Measurements from ENCODE around the gene GKN2.
A peak's percentile ranks its signal among the peaks of the same experiment; 100 is the strongest.
"Not testable (repeated sequence)": the region's sequence is repeated elsewhere in the genome, so short reads cannot be mapped to it uniquely, and the experiment has no call there.

GKN2 gene

DNA sequence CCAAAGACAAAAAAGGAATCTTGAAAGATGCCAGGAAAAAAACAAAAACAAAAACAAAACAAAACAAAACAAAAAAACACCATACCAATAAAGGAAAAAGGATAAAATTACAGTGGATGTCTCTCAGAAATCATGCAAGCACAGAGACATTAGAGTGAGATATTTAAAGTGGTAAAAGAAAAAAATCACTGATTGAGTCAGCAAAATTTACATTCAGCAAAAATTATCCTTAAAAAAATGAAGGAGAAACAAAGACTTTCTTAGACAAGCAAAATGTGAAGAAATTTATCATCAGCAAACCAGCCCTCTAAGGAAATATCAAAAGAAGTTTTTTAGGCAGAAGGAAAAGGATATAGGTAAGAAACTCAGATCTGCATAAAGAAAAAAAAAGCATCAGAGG lies 11.6 kb upstream of the GKN2 start:
- no peak for DNase-seq
- intact Hi-C loops (cut with DNase I), result no loop called here

DNA sequence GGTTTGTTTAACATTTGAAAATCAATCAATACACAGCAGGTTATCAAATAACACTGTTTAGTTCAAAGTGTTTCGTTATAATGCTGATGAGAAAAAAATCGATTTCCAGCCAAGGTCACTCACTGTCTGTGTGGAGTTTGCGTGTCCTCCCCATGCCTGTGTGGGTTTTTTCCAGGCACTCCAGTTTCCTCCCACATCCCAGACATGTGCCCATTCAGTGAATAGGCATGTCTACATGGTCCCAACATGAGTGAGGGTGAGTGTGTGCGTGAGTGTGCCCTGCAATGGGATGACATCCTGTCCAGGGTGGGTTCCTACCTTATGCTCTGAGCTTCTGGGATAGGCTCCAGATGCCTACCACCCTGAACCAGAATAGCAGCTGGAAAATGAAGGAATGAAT lies 8.7 kb upstream of the GKN2 start:
- intact Hi-C loops (cut with DNase I), result no loop called here
- no peak for DNase-seq

- DNase-seq, result no peak
- intact Hi-C loops (cut with DNase I), result no loop called here
Observed at GRCh38 chr2:68959001-68959400, 6.3 kb upstream of the GKN2 start.

DNA sequence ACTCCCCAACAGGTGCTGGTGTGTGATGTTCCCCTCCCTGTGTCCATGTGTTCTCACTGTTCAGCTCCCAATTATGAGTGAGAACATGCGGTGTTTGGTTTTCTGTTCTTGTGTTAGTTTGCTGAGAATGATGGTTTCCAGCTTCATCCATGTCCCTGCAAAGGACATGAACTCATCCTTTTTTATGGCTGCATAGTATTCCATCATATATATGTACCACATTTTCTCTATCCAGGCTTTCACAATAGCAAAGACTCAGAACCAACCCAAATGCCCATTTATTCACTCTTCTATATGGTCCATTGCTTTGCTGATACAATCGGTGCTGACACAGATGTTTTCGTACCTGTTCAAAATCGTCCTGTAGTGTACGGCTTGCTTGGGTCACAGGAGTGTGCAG lies 2.7 kb upstream of the GKN2 start:
- intact Hi-C loops (cut with DNase I); DNase-seq: not testable (repeated sequence)

DNA sequence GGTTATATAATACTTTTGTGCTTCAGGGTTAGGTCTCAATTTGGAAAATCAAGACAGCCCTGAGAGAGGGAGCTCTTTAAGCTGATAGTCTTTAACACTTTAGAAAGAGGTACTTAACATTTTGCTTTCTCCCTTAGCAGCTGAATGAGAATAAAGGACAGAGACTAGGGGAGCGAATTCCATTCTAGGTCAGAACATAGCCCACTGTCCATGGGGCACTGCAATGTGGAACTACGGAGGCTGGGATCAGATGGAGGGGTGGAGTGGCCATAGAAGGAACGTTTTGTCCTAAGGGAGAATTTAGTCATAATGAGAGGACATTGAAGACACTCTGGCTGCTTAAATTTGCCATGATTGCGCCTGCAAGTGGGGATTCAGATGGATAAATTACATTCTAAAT lies 794 bp downstream of the GKN2 start:
- DNase-seq, result no peak
- intact Hi-C loops (cut with DNase I), result no loop called here

GRCh38 chr2:68948710-68949109 lies 4.0 kb downstream of the GKN2 start:
- no peak for DNase-seq
- intact Hi-C loops (cut with DNase I), result no loop called here

GRCh38 chr2:68946117-68946516 lies 6.6 kb downstream of the GKN2 start:
- no peak for DNase-seq
- intact Hi-C loops (cut with DNase I), result no loop called here

DNA sequence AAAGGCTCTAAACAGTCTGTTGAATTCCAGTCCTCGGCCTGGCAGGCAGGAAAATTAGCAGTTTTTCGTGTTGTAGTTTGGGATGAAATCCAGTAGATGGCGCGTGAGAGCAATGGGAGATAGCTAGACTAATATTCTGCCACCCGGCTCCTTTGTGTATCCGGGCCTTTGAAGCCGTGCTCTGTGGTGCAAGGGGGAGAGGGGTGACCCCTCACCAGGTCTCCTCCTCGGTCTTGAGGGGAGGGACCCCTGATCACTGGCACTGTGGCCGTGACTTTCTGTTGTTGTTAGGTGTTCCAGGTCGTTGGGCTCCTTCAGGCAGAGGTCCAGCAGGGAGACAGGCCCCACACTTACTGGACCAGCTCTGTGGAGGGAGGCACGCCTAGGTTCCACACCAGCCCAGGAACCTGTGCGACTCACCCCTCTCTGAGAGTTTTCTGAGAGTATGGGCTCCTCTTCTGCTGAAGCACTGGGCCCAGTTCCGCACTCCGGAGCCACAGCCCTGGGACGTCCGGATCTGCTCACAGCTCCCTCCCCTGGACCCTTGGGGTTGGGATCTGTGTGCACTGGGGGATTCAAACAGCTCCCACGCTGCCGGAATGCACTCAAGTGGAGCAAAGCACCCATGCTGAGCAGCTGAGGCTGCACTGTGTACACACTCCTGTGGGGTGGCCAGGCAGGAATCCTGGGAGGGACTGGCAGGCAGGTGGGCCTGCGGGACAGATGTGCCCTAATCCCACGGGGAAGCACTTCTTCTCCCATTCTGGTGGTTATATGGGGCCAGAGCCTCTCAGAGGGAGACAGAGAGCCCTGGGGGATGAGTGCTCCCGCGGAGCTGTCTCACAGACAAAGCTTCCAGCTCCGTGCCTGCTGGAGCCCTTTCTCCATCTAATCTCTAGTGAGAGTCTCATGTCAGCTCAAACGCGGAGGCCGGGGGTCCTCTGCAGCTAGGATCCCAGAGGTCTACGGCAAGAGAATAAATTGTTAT lies 8.8 kb downstream of the GKN2 start:
- intact Hi-C loops (cut with DNase I), result loop anchor here (1.0 kb wide), 1 partner anchor 363 kb away; no protein-coding TSS in a partner anchor
- DNase-seq, result peak in 7 of 10 donors; percentile 8 to 82 (median 52)

DNA sequence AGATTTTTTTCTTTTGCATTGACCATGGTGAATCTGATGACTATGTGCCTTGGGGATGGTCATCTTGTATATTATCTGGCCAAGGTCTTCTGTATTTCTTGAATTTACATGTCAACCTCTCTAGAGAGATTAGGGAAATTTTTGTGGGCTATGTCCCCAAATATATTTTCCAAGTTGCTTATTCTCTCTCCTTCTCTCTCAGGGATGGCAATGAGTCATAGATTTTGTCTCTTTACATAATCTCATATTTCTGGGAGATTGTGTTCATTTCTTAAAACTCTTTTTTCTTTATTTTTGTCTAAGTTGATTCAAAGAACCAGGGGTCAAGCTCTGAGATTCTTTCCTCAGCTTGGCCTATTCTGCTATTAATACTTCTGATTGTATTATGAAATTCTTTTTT lies 9.9 kb downstream of the GKN2 start:
- DNase-seq, result no peak
- intact Hi-C loops (cut with DNase I), result loop anchor here (1.0 kb wide), 1 partner anchor 364 kb away; no protein-coding TSS in a partner anchor

GRCh38 chr2:68940369-68940768 lies 12.3 kb downstream of the GKN2 start:
- intact Hi-C loops (cut with DNase I), result no loop called here
- DNase-seq, result no peak

DNA sequence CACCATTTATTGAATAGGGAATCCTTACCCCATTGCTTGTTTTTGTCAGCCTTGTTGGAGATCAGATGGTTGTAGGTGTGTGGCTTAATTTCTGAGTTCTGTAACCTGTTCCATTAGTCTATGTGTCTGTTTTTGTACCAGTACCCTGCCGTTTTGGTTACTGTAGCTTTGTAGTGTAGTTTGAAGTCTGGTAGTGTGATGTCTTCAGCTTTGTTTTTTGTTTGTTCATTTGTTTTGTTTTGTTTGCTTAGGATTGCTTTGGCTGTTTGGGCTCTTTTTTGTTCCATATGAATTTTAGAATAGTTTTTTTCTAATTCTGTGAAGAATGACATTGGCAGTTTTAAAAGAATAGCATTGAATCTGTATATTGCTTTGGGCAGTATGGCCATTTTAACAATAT lies 12.7 kb downstream of the GKN2 start:
- no peak for DNase-seq
- intact Hi-C loops (cut with DNase I), result no loop called here

DNA sequence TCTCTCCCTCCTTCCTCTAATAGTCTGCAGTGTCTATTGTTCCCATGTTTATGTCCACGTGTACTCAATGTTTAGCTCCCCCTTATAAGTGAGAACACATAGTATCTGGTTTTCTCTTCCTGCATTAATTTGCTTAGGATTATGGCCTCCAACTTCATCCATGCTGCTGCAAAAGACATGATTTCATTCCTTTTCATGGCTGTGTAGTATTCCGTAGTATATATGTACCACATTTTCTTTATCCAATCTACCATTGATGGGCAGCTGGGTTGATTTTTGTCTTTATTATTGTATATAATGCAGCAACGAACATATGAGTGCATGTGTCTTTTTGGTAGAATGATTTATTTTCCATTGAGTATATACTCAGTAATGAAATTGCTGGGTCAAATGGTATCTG lies 13.8 kb downstream of the GKN2 start:
- intact Hi-C loops (cut with DNase I), result no loop called here
- DNase-seq, result no peak

DNA sequence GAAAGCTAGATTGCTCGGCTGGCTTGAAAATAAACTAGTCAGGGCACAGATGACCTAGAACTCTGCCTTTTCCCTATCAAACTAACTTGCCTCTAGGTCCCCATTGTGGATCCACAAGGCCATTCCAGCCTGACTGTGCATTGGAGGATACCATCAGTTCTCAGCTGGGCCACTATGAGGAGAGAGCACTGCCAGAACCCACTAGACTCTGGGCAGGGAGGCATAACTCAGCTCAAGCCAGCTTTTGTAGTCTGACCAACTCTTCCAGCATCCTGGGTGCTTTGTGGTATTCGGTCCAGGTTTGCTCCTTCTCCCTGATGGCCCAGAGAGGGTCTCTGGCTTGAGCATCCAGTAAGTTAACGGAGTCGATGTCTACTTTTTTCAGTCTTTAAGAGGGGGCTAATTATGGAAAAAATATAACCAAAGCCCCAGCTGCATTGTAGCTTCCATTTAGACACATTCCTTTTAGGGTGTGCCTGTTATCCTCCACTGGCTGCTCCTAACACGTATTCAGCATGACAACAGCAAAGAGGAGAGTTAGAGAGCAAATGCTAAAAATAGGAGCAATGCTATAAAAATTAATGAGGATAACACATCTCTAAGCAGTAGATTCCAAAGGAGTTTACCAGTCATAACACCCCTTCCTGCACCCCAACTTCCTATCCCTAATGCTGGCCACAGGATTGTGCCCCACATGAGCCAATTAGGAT lies 15.2 kb downstream of the GKN2 start:
- intact Hi-C loops (cut with DNase I), result no loop called here
- no peak for DNase-seq

GRCh38 chr2:68936889-68937288 lies 15.8 kb downstream of the GKN2 start:
- intact Hi-C loops (cut with DNase I), result no loop called here

GRCh38 chr2:68936427-68936826 lies 16.3 kb downstream of the GKN2 start:
- intact Hi-C loops (cut with DNase I), result no loop called here
- DNase-seq, result no peak

More at GRCh38 chr2:68936889-68937288, 15.8 kb downstream of the GKN2 start:
- no peak for DNase-seq

GRCh38 chr2:68935471-68935870 lies 17.2 kb downstream of the GKN2 start:
- intact Hi-C loops (cut with DNase I), result no loop called here
- no peak for DNase-seq

DNA sequence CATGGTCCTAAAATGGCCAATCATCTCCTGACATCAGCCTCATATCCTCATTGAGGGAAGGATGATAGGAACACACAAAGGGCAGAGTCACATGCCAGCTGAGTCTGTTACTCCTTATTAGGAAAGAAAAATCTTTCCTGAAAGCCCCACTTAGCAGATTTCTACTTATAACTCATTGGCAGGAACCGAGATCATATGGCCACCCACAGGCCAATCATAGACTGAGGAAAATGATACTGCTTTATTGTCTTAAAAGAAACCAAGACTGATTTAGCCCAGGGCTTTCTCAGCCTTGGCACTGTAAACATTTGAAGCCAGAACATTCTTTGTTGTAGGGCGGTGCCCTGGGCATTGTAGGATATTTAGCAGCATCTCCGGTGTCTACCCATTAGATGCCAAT lies 18.7 kb downstream of the GKN2 start:
- no peak for DNase-seq
- intact Hi-C loops (cut with DNase I), result no loop called here

DNA sequence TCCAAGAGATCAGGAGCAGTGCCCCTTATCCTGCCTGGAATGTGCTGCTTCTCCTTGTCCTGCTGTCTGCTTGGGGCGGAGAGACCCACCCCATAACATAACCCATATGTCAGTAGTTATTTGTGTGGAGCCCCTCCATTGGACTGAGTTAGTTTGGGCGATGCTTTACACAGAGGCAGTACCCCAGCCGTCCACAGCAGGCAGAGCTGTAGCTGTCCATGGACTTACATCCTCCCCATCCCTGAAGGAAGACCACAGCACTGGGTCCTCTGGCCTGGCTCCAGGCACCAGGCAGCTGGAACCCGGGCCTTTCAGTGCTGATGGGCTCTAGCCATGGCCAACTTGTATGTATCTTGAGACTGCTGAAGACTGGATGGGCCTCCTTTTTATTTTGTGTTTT lies 20.3 kb downstream of the GKN2 start:
- DNase-seq, result no peak
- intact Hi-C loops (cut with DNase I), result no loop called here

- intact Hi-C loops (cut with DNase I), result no loop called here
- DNase-seq, result no peak
Observed at GRCh38 chr2:68931799-68932198, 20.9 kb downstream of the GKN2 start.

- intact Hi-C loops (cut with DNase I), result no loop called here
- no peak for DNase-seq
Observed at GRCh38 chr2:68931149-68931711, 21.5 kb downstream of the GKN2 start.

GRCh38 chr2:68926796-68927195 lies 25.9 kb downstream of the GKN2 start:
- intact Hi-C loops (cut with DNase I), result loop anchor here (5.0 to 10.0 kb wide), 2 partner anchors 219 to 462 kb away; partner anchors contain the start of genes APLF and FBXO48
- no peak for DNase-seq
